HEK293 (cell line): ENCODE data around the gene MXI1.

Source experiments
- CTCF ChIA-PET: fragments of 350-600 bp; formaldehyde crosslinking; extraction: SDS; loops from one replicate; lab custom pipeline; 2021; ENCODE audit warnings: antibody characterized with exemption; lab: Yijun Ruan, JAX
- POLR2A ChIA-PET: fragments of 300-600 bp; formaldehyde crosslinking; extraction: SDS; loops from one replicate; lab custom pipeline; 2020; ENCODE audit warnings: antibody characterized with exemption, inconsistent platforms; lab: Yijun Ruan, JAX
- H3K27ac ChIP-seq: fragments of 200-500 bp; sonication (Bioruptor generic); 2 replicates; pipeline ENCODE4 v1.5.1; 2014; ENCODE audit warnings: low read depth, low read length, control low read depth, inconsistent platforms; ENCODE audit errors: extremely low read depth
- H3K36me3 ChIP-seq, 2 experiments: fragments of 200-500 bp in 1 of 2; sonication (Bioruptor generic) in 1 of 2; 1 replicate in 1 of 2; 2 replicates in 1 of 2; pipeline ENCODE4 v1.5.1; 2014 to 2017; ENCODE audit warnings: inconsistent platforms in 2 of 2, low read length in 2 of 2; ENCODE audit not compliant: control insufficient read depth in 2 of 2, insufficient read depth in 1 of 2
- H3K4me1 ChIP-seq: fragments of 200-500 bp; sonication (Bioruptor generic); 2 replicates; pipeline ENCODE4 v1.5.1; 2014; ENCODE audit warnings: mild to moderate bottlenecking, low read length, inconsistent platforms; ENCODE audit not compliant: control insufficient read depth, insufficient read depth
- H3K4me3 ChIP-seq: 2 replicates; pipeline ENCODE4 v1.5.1; 2011; ENCODE audit warnings: low read depth, mild to moderate bottlenecking, control low read depth, low read length, moderate library complexity
- H3K9me3 ChIP-seq: fragments of 200-500 bp; sonication (Bioruptor generic); 2 replicates; pipeline ENCODE4 v1.5.1; 2014; ENCODE audit warnings: low read depth, low read length, inconsistent platforms; ENCODE audit not compliant: control insufficient read depth, insufficient read depth
- BCL11B ChIP-seq: fragments of 450-650 bp; formaldehyde crosslinking; IDR thresholded peaks from 2 replicates; pipeline ENCODE4 v1.5.1; 2016; ENCODE audit warnings: low read depth, missing biosample characterization, missing genetic modification characterization
- EGR2 ChIP-seq: fragments of 450-650 bp; formaldehyde crosslinking; IDR thresholded peaks from 2 replicates; pipeline ENCODE4 v1.5.1; 2016; ENCODE audit warnings: low read depth, missing biosample characterization, missing genetic modification characterization
- GFI1B ChIP-seq: fragments of 450-650 bp; formaldehyde crosslinking; IDR thresholded peaks from 2 replicates; pipeline ENCODE4 v1.5.1; 2016; ENCODE audit warnings: missing biosample characterization, missing genetic modification characterization
- GLIS1 ChIP-seq: fragments of 450-650 bp; formaldehyde crosslinking; IDR thresholded peaks from 2 replicates; pipeline ENCODE4 v1.5.1; 2016; ENCODE audit warnings: missing biosample characterization, missing genetic modification characterization
- KLF8 ChIP-seq: fragments of 450-650 bp; formaldehyde crosslinking; IDR thresholded peaks from 2 replicates; pipeline ENCODE4 v1.5.1; 2016; ENCODE audit warnings: missing biosample characterization, missing genetic modification characterization
- RBAK ChIP-seq: fragments of 450-650 bp; formaldehyde crosslinking; IDR thresholded peaks from 2 replicates; pipeline ENCODE4 v1.5.1; 2016; ENCODE audit warnings: missing biosample characterization, missing genetic modification characterization
- SCRT2 ChIP-seq: fragments of 450-650 bp; formaldehyde crosslinking; IDR thresholded peaks from 2 replicates; pipeline ENCODE4 v1.5.1; 2016; ENCODE audit warnings: missing biosample characterization, missing genetic modification characterization
- WT1 ChIP-seq: fragments of 450-650 bp; formaldehyde crosslinking; IDR thresholded peaks from 2 replicates; pipeline ENCODE4 v1.5.1; 2016; ENCODE audit warnings: missing biosample characterization, missing genetic modification characterization
- YY1 ChIP-seq: fragments of 450-650 bp; formaldehyde crosslinking; IDR thresholded peaks from 2 replicates; pipeline ENCODE4 v1.5.1; 2018; ENCODE audit warnings: missing biosample characterization, missing genetic modification characterization
- YY2 ChIP-seq: fragments of 450-650 bp; formaldehyde crosslinking; IDR thresholded peaks from 2 replicates; pipeline ENCODE4 v1.5.1; 2016; ENCODE audit warnings: missing biosample characterization, missing genetic modification characterization
- ZBTB48 ChIP-seq: fragments of 450-650 bp; formaldehyde crosslinking; IDR thresholded peaks from 2 replicates; pipeline ENCODE4 v1.5.1; 2016; ENCODE audit warnings: missing biosample characterization, missing genetic modification characterization
- ZFHX2 ChIP-seq: fragments of 450-650 bp; formaldehyde crosslinking; conservative IDR thresholded peaks from 2 replicates; pipeline ENCODE4 v1.5.1; 2016; ENCODE audit warnings: missing biosample characterization, missing genetic modification characterization
- ZNF114 ChIP-seq: fragments of 450-650 bp; formaldehyde crosslinking; IDR thresholded peaks from 2 replicates; pipeline ENCODE4 v1.5.0; 2017; ENCODE audit warnings: missing biosample characterization, missing genetic modification characterization
- ZNF138 ChIP-seq: fragments of 450-650 bp; formaldehyde crosslinking; IDR thresholded peaks from 2 replicates; pipeline ENCODE4 v1.5.1; 2016; ENCODE audit warnings: missing biosample characterization, missing genetic modification characterization, borderline replicate concordance
- ZNF157 ChIP-seq: fragments of 450-650 bp; formaldehyde crosslinking; IDR thresholded peaks from 2 replicates; pipeline ENCODE4 v1.5.1; 2016; ENCODE audit warnings: missing biosample characterization, missing genetic modification characterization
- ZNF174 ChIP-seq: fragments of 450-650 bp; formaldehyde crosslinking; IDR thresholded peaks from 2 replicates; pipeline ENCODE4 v1.5.0; 2017; ENCODE audit warnings: missing biosample characterization, mild to moderate bottlenecking, missing genetic modification characterization
- ZNF302 ChIP-seq: fragments of 450-650 bp; formaldehyde crosslinking; IDR thresholded peaks from 2 replicates; pipeline ENCODE4 v1.5.1; 2016; ENCODE audit warnings: missing biosample characterization, missing genetic modification characterization, low read depth
- ZNF433 ChIP-seq: fragments of 450-650 bp; formaldehyde crosslinking; IDR thresholded peaks from 2 replicates; pipeline ENCODE4 v1.5.1; 2016; ENCODE audit warnings: missing biosample characterization, missing genetic modification characterization, low read depth
- ZNF596 ChIP-seq: fragments of 450-650 bp; IDR thresholded peaks from 2 replicates; pipeline ENCODE4 v1.5.0; 2018; ENCODE audit warnings: missing biosample characterization, mild to moderate bottlenecking, missing genetic modification characterization, moderate library complexity
- ZNF610 ChIP-seq: fragments of 450-650 bp; formaldehyde crosslinking; IDR thresholded peaks from 2 replicates; pipeline ENCODE4 v1.5.1; 2016; ENCODE audit warnings: missing biosample characterization, missing genetic modification characterization, borderline replicate concordance
- ZNF654 ChIP-seq: fragments of 450-650 bp; formaldehyde crosslinking; IDR thresholded peaks from 2 replicates; pipeline ENCODE4 v1.5.1; 2016; ENCODE audit warnings: low read depth, missing biosample characterization, missing genetic modification characterization
- ZNF658 ChIP-seq: fragments of 450-650 bp; formaldehyde crosslinking; IDR thresholded peaks from 2 replicates; pipeline ENCODE4; 2016; ENCODE audit warnings: missing biosample characterization, missing genetic modification characterization
- ZNF707 ChIP-seq: fragments of 450-650 bp; formaldehyde crosslinking; IDR thresholded peaks from 2 replicates; pipeline ENCODE4 v1.5.1; 2016; ENCODE audit warnings: missing biosample characterization, missing genetic modification characterization
- ZNF843 ChIP-seq: fragments of 450-650 bp; formaldehyde crosslinking; IDR thresholded peaks from 2 replicates; pipeline ENCODE4 v1.5.1; 2016; ENCODE audit warnings: missing biosample characterization, missing genetic modification characterization
- TF ChIP-seq, protein P1 (sequence below): fragments of 450-650 bp; formaldehyde crosslinking; IDR thresholded peaks from 2 replicates; pipeline ENCODE4 v1.5.1; 2016; ENCODE audit warnings: missing biosample characterization, missing genetic modification characterization
- TF ChIP-seq, protein P2 (sequence below): fragments of 450-650 bp; formaldehyde crosslinking; IDR thresholded peaks from 2 replicates; pipeline ENCODE4 v1.5.1; 2016; ENCODE audit warnings: missing biosample characterization, missing genetic modification characterization, low read depth

Gene MXI1

DNA sequence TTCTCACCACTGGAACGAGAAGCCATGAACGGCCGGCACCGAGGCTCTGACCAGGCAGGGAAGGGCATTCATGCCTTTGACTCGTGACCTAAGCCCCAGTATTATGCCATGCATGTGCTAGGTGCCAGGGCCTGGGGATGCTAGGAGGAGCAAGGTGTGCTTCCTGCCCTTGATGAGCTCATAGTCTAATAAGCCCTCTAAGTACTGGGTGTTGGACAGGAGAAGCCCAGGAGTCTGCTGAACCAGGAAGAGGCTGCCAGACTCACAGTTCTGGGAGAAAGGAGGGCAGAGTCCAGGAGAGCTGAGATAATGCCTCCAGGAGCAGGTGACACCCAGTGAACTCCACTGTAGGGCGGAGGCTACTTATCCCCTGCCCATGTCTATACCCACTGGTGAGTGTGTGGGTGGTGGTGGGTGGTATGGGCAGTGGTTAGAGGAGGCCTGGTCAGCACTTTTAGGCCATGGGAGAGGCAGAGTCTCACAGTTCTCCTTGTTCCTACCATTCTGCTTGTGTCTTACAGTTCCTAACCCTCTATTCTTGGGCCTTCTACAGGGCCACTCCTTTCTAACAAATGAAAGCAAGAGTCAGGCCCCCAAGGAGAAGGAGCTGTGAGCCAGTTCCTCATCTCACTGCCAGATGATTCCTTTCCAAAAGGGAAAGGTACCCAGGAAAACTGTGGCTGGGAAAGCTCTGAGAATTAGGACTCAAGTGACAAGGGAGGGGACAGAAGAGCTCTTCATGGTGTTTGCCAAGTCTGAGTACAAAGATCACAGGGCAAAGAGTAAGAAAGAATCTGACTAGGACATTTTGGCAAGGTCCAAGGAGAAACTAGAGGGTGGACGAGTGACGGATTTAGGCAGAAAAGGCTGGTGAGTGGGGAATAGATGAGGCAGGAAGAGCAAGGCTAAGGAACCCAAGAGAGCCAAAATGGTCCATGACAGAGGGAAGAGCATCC lies 3.6 kb upstream of the MXI1 start:
- no peaks in the 10 kb centered on the region for H3K4me1 ChIP-seq
- no peak overlapping the region for H3K4me3 ChIP-seq
- no peak overlapping the region for H3K27ac ChIP-seq
- ChIA-PET POLR2A (no interaction called here), CTCF (interaction anchor here (0.7 to 7.2 kb wide), 3 partner anchors 65 to 320 kb away, joined by 3 to 43 read pairs (median 3); no protein-coding TSS in a partner anchor)
- H3K36me3 ChIP-seq: no peaks in the 10 kb centered on the region
- H3K9me3 ChIP-seq: no peaks in the 10 kb centered on the region
- no peak for TF ChIP-seq ZNF433 (tag by site-specific recombination)
- TF ChIP-seq ZFHX2 (tag by site-specific recombination): peak; percentile 70
- peak; percentile 86 for TF ChIP-seq EGR2 (tag by site-specific recombination)
- TF ChIP-seq, all 188 proteins: peak for 2

DNA sequence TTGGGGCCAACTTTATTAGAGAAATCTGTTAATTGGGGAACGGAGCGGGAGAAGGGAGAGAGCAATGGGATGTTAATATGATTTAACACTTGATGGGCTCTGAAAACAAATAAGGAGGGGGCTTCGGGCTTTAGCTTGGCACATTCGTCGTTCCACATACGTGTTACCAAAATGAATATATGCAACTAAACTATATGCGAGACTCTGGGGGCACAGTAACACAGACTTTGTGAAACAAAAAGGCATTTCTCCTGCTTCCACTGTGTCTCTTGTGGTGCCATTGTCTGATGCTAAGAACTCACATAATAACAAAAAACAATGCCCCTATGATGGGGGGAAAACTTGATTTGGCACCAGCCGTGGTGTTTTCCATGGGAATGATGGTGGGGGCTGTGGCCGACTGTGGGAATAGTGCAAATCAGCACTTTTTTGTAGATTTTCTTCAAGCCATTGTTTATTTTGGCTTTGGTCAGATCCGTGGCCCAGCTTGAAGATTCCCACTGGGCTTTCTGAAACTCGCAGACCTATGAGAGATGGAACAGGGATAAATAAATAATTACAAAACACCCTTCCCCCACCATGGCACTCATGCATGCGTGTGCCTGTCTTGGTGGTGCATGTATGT lies 2.2 kb upstream of the MXI1 start:
- H3K36me3 ChIP-seq: no peaks in the 10 kb centered on the region
- no peak overlapping the region for H3K4me3 ChIP-seq
- H3K4me1 ChIP-seq: no peaks in the 10 kb centered on the region
- CTCF ChIA-PET: interaction anchor here (0.6 to 7.2 kb wide), 12 partner anchors 9 to 321 kb away, joined by 3 to 43 read pairs (median 4); no protein-coding TSS in a partner anchor
- no peaks in the 10 kb centered on the region for H3K9me3 ChIP-seq
- TF ChIP-seq YY1 (no peak), SCRT2 (no peak)
- POLR2A ChIA-PET: no interaction called here
- no peak overlapping the region for H3K27ac ChIP-seq

DNA sequence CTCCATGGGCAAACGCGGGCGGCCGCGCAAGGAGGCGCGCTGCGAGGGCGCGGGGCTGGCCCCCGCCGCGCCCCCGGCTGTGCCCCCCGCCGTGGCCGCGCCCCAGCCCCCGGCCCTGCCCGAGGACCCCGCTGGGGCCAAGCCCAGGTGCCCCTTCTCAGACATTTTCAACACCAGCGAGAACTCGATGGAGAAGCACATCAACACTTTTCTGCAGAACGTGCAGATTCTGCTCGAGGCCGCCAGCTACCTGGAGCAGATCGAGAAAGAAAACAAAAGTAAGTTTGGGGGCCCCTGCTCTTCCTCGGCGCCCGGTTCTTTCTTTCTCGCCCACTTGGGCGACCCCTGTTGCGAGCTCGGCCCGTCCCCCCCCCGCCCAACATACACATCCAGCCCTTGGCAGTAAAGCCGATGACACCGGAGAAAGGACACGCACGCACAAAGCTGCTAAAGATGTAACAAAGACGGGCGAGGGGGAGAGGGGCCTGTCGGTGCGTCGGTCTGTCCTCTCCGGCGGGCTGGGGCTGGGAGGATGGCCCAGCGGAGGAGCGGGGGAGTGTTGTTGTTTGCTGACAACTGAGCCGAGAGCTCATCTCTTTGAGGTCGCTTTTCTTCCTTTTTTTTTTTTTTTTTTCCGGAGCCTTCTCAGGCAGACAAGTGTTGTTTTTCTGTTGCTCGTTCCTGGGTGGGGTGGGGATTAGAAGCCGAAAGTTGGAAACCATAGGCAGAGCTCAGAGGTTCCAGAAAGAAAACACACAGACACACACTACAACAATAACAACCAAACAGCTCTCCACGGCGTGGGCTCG lies 604 bp downstream of the MXI1 start:
- Histone ChIP-seq H3K9me3 (no peaks in the 10 kb centered on the region), H3K36me3 (no peaks in the 10 kb centered on the region), H3K27ac (peak overlapping the region; percentile 93), H3K4me3 (peak overlapping the region; percentile 68), H3K4me1 (peaks cover 7% of the 10 kb centered on the region)
- CTCF ChIA-PET: interaction anchor here (0.6 to 7.2 kb wide), 9 partner anchors 9 to 323 kb away, joined by 3 to 70 read pairs (median 7); no protein-coding TSS in a partner anchor
- POLR2A ChIA-PET: interaction anchor here (0.7 to 5.3 kb wide), 9 partner anchors 14 to 711 kb away, joined by 3 to 75 read pairs (median 4); partner anchors contain the start of genes ADD3 and SHOC2
- no peak for TF ChIP-seq ZNF610
- TF ChIP-seq RBAK: no peak
- TF ChIP-seq ZNF138 (tag by site-specific recombination): no peak
- TF ChIP-seq ZNF843: no peak
- TF ChIP-seq GLIS1 (tag by site-specific recombination): 0 out of 2 replicates have a peak, but pooled peaks have one; percentile 18
- TF ChIP-seq ZNF174 (tag by site-specific recombination): no peak
- TF ChIP-seq, protein P1, sequence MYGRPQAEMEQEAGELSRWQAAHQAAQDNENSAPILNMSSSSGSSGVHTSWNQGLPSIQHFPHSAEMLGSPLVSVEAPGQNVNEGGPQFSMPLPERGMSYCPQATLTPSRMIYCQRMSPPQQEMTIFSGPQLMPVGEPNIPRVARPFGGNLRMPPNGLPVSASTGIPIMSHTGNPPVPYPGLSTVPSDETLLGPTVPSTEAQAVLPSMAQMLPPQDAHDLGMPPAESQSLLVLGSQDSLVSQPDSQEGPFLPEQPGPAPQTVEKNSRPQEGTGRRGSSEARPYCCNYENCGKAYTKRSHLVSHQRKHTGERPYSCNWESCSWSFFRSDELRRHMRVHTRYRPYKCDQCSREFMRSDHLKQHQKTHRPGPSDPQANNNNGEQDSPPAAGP (tag by site-specific recombination): no peak
- TF ChIP-seq KLF8 (tag by site-specific recombination): 0 out of 2 replicates have a peak, but pooled peaks have one; percentile 61
- no peak for TF ChIP-seq ZNF302 (tag by site-specific recombination)
- no peak for TF ChIP-seq YY2 (tag by site-specific recombination)
- no peak for TF ChIP-seq ZNF654 (tag by site-specific recombination)
- TF ChIP-seq ZNF157: no peak
- no peak for TF ChIP-seq ZNF707 (tag by site-specific recombination)
- no peak for TF ChIP-seq ZNF658 (tag by site-specific recombination)
- TF ChIP-seq ZNF114 (tag by site-specific recombination): no peak
- TF ChIP-seq ZNF596 (tag by site-specific recombination): no peak
- no peak for TF ChIP-seq ZBTB48 (tag by site-specific recombination)
- TF ChIP-seq, protein P2, sequence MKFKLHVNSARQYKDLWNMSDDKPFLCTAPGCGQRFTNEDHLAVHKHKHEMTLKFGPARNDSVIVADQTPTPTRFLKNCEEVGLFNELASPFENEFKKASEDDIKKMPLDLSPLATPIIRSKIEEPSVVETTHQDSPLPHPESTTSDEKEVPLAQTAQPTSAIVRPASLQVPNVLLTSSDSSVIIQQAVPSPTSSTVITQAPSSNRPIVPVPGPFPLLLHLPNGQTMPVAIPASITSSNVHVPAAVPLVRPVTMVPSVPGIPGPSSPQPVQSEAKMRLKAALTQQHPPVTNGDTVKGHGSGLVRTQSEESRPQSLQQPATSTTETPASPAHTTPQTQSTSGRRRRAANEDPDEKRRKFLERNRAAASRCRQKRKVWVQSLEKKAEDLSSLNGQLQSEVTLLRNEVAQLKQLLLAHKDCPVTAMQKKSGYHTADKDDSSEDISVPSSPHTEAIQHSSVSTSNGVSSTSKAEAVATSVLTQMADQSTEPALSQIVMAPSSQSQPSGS (tag by site-specific recombination): no peak
- no peak for TF ChIP-seq BCL11B (tag by site-specific recombination)
- no peak for TF ChIP-seq GFI1B (tag by site-specific recombination)
- peak; percentile 29; the same call in 1 of the 2 replicates for TF ChIP-seq WT1 (tag by site-specific recombination)
